H1 (cell line): ENCODE measurements around the gene RNF8. TPM values are rescaled to one million over a fixed set of nuclear protein-coding genes. Genes with fewer than 3 reads are reported as not detected.
A peak's percentile ranks its signal among the peaks of the same experiment; 100 is the strongest.

ENCODE experiments used
- CTCF ChIA-PET: fragments of 300-600 bp; sonication (Branson Sonifier 250); formaldehyde crosslinking; loops from one replicate; lab custom pipeline; 2021; ENCODE audit not compliant: partially characterized antibody; lab: Charles Lee
- POLR2A ChIA-PET: fragments of 300-600 bp; sonication (Branson Sonifier 250); formaldehyde crosslinking; loops from one replicate; lab custom pipeline; 2021; ENCODE audit warnings: inconsistent platforms; ENCODE audit not compliant: partially characterized antibody; lab: Charles Lee
- DNase-seq, 2 experiments: peaks; one replicate each; pipeline versions ENCODE4 v3.0.0 to v3.0.0-alpha.2; 2010 to 2022; ENCODE audit warnings: low spot score in 2 of 2, low read depth in 1 of 2, mixed read lengths in 1 of 2
- FAIRE-seq: peaks from 2 replicates; lab custom pipeline; 2011; peaks lifted over from hg19 to GRCh38; lab: Jason Lieb, UNC
- H2AFZ ChIP-seq: 2 replicates; pipeline ENCODE4 v1.8.1; 2012; ENCODE audit warnings: low read length, inconsistent platforms
- H2AK5ac ChIP-seq: 2 replicates; pipeline ENCODE4 v1.6.1; 2013; ENCODE audit warnings: low read depth, low read length
- H2BK120ac ChIP-seq: replicated peaks from 2 replicates; pipeline ENCODE3; 2013; ENCODE audit warnings: low read depth, low read length, inconsistent platforms
- H2BK12ac ChIP-seq: 2 replicates; pipeline ENCODE4 v1.6.1; 2013; ENCODE audit warnings: low read depth, low read length
- H2BK15ac ChIP-seq: 2 replicates; pipeline ENCODE4 v1.6.1; 2013; ENCODE audit warnings: low read length
- H2BK20ac ChIP-seq: 2 replicates; pipeline ENCODE4 v1.6.1; 2013; ENCODE audit warnings: low read length
- H2BK5ac ChIP-seq: 2 replicates; pipeline ENCODE4 v1.6.1; 2013; ENCODE audit warnings: low read depth, low read length
- H3K14ac ChIP-seq: 2 replicates; pipeline ENCODE4 v1.6.1; 2013; ENCODE audit warnings: inconsistent platforms; ENCODE audit not compliant: insufficient read length
- H3K18ac ChIP-seq: 2 replicates; pipeline ENCODE4 v1.6.1; 2013; ENCODE audit warnings: low read length; ENCODE audit errors: extremely low read depth
- H3K23ac ChIP-seq: 2 replicates; pipeline ENCODE4 v1.6.1; 2013; ENCODE audit warnings: inconsistent platforms; ENCODE audit not compliant: insufficient read length
- H3K23me2 ChIP-seq: 2 replicates; pipeline ENCODE4 v1.6.1; 2013; ENCODE audit warnings: low read depth, low read length
- H3K27ac ChIP-seq: 2 replicates; pipeline ENCODE4 v1.6.1; 2011; ENCODE audit warnings: low read depth, low read length, inconsistent platforms
- H3K27me3 ChIP-seq, 4 experiments: replicated peaks in 1 of 4; 1 replicate in 1 of 4; 2 replicates in 3 of 4; pipeline versions ENCODE4 v1.6.1 to v1.8.1; 2011 to 2013; ENCODE audit warnings: low read length in 3 of 4, mild to moderate bottlenecking in 3 of 4, inconsistent platforms in 2 of 4, mixed read lengths in 2 of 4, moderate library complexity in 1 of 4; ENCODE audit not compliant: control insufficient read depth in 3 of 4, insufficient read depth in 3 of 4; ENCODE audit errors: extremely low read depth in 1 of 4
- H3K36me3 ChIP-seq, 4 experiments: 2 replicates each; pipeline versions ENCODE4 v1.6.1 to v1.8.1; 2011 to 2013; ENCODE audit warnings: mild to moderate bottlenecking in 4 of 4, low read length in 3 of 4, moderate library complexity in 2 of 4, control low read depth in 1 of 4, inconsistent platforms in 1 of 4; ENCODE audit not compliant: insufficient read depth in 4 of 4, control insufficient read depth in 2 of 4
- H3K4ac ChIP-seq: replicated peaks from 2 replicates; pipeline ENCODE3; 2013; ENCODE audit warnings: low read length, low read depth, mixed read lengths, inconsistent platforms; ENCODE audit not compliant: insufficient read length
- H3K4me1 ChIP-seq, 4 experiments: replicated peaks in 1 of 4; 1 replicate in 1 of 4; 2 replicates in 3 of 4; pipeline versions ENCODE4 v1.6.1 to v1.8.1; 2011 to 2013; ENCODE audit warnings: low read length in 3 of 4, inconsistent platforms in 2 of 4, mixed read lengths in 1 of 4; ENCODE audit not compliant: insufficient read depth in 4 of 4, control insufficient read depth in 3 of 4
- H3K4me2 ChIP-seq, 2 experiments: 2 replicates each; pipeline versions ENCODE4 v1.6.1 to v1.8.1; 2011 to 2013; ENCODE audit warnings: low read depth in 2 of 2, low read length in 2 of 2, control low read depth in 1 of 2, inconsistent platforms in 1 of 2, mild to moderate bottlenecking in 1 of 2; ENCODE audit not compliant: insufficient read depth in 1 of 2
- H3K4me3 ChIP-seq, 4 experiments: fragments of 200-600, 300-600 bp in 1 of 4; sonication (generic), shearing (Covaris generic), sonication (Bioruptor Twin) in 1 of 4; 2 replicates each; pipeline versions ENCODE4 v1.5.1 to v1.8.1; 2011 to 2016; ENCODE audit warnings: low read length in 4 of 4, low read depth in 3 of 4, control low read depth in 2 of 4, inconsistent platforms in 2 of 4, mild to moderate bottlenecking in 2 of 4, mixed read lengths in 1 of 4, moderate library complexity in 1 of 4; ENCODE audit not compliant: insufficient read depth in 2 of 4; ENCODE audit errors: extremely low read depth in 1 of 4
- H3K56ac ChIP-seq: replicated peaks from 2 replicates; pipeline ENCODE3; 2013; ENCODE audit warnings: low read depth, mild to moderate bottlenecking, mixed read lengths, low read length, inconsistent platforms; ENCODE audit not compliant: insufficient read length
- H3K79me1 ChIP-seq: 2 replicates; pipeline ENCODE4 v1.6.1; 2013; ENCODE audit warnings: low read depth, low read length, control low read depth
- H3K79me2 ChIP-seq, 2 experiments: 2 replicates each; pipeline versions ENCODE4 v1.6.1 to v1.8.1; 2012 to 2013; ENCODE audit warnings: low read length in 2 of 2, mild to moderate bottlenecking in 2 of 2, inconsistent platforms in 1 of 2; ENCODE audit not compliant: insufficient read depth in 2 of 2, control insufficient read depth in 1 of 2
- H3K9ac ChIP-seq, 4 experiments: replicated peaks in 1 of 4; 1 replicate in 1 of 4; 2 replicates in 3 of 4; pipeline versions ENCODE4 v1.6.1 to v1.8.1; 2011 to 2013; ENCODE audit warnings: low read depth in 3 of 4, low read length in 3 of 4, control low read depth in 2 of 4, mild to moderate bottlenecking in 2 of 4, moderate library complexity in 2 of 4, inconsistent platforms in 1 of 4; ENCODE audit errors: extremely low read depth in 1 of 4
- H3K9me3 ChIP-seq, 2 experiments: 2 replicates each; pipeline versions ENCODE4 v1.6.1 to v1.8.1; 2012 to 2013; ENCODE audit warnings: mild to moderate bottlenecking in 2 of 2, moderate library complexity in 2 of 2, control low read depth in 1 of 2, inconsistent platforms in 1 of 2, low read depth in 1 of 2, low read length in 1 of 2, mixed read lengths in 1 of 2; ENCODE audit not compliant: insufficient read depth in 2 of 2
- H4K20me1 ChIP-seq, 2 experiments: replicated peaks in 1 of 2; 2 replicates each; pipeline versions ENCODE3 to v1.8.1; 2011 to 2013; ENCODE audit warnings: inconsistent platforms in 2 of 2, low read length in 2 of 2, mild to moderate bottlenecking in 1 of 2; ENCODE audit not compliant: insufficient read depth in 2 of 2, control insufficient read depth in 1 of 2
- H4K5ac ChIP-seq: 2 replicates; pipeline ENCODE4 v1.6.1; 2013; ENCODE audit warnings: low read length, low read depth, mixed read lengths, inconsistent platforms; ENCODE audit not compliant: insufficient read length
- H4K8ac ChIP-seq: 2 replicates; pipeline ENCODE4 v1.8.0; 2013; ENCODE audit warnings: mild to moderate bottlenecking, moderate library complexity, low read length, inconsistent platforms; ENCODE audit not compliant: insufficient read depth; ENCODE audit errors: extremely low read depth
- H4K91ac ChIP-seq: replicated peaks from 2 replicates; pipeline ENCODE3; 2013; ENCODE audit warnings: low read length, mixed read lengths, inconsistent platforms; ENCODE audit not compliant: insufficient read length
- ATF2 ChIP-seq: IDR thresholded peaks from 2 replicates; pipeline ENCODE4 v1.6.1; 2012; ENCODE audit warnings: low read length, inconsistent platforms
- GTF2F1 ChIP-seq: IDR thresholded peaks from 2 replicates; pipeline ENCODE4 v1.6.1; 2012; ENCODE audit warnings: low read depth, low read length, improper control_type of control experiment, borderline replicate concordance
- JUND ChIP-seq: IDR thresholded peaks from 2 replicates; pipeline ENCODE4 v1.6.1; 2011; ENCODE audit warnings: mild to moderate bottlenecking, improper control_type of control experiment, low read length
- SIRT6 ChIP-seq: IDR thresholded peaks from one replicate; pipeline ENCODE4 v1.7.1; 2012; ENCODE audit warnings: low read length, inconsistent platforms
- SP4 ChIP-seq: IDR thresholded peaks from 2 replicates; pipeline ENCODE4 v1.6.1; 2012; ENCODE audit warnings: low read length, inconsistent platforms
- TAF7 ChIP-seq: optimal IDR thresholded peaks from 2 replicates; pipeline ENCODE3; 2011; ENCODE audit warnings: low read depth, mild to moderate bottlenecking, inconsistent platforms, low read length, moderate library complexity, borderline replicate concordance
- WGBS, 2 experiments: shearing (Covaris generic) in 1 of 2; methylation state at CpG; one replicate each; pipeline versions ENCODE4 v1.1.6 to v1.1.7; 2013 to 2015; ENCODE audit warnings: low lambda C conversion rate in 2 of 2, mixed read lengths in 2 of 2, inconsistent platforms in 1 of 2, low coverage in 1 of 2, missing lambda C conversion rate in 1 of 2; ENCODE audit not compliant: insufficient replicate concordance in 2 of 2, insufficient coverage in 1 of 2, insufficient read length in 1 of 2; ENCODE audit errors: extremely low coverage in 1 of 2, missing lambda C conversion rate in 1 of 2; 5-methylcytosine and 5-hydroxymethylcytosine counted together
- long read RNA-seq, 2 experiments: library from RNA in 1 of 2; library from capped mRNA in 1 of 2; stranded (forward); transcript quantifications; one replicate each; pipeline ENCODE4 v2.0.0, GENCODE V29; 2021; ENCODE audit warnings: inconsistent platforms in 1 of 2
- polyA minus RNA-seq, 3 experiments: library from RNA; depleted of rRNA, polyadenylated mRNA; stranded (reverse); fragments of >200 nt; gene quantifications; 1 replicate in 2 of 3; 2 replicates in 1 of 3; pipeline ENCODE4 v1.2.3, GENCODE V29; 2011
- polyA plus RNA-seq, 7 experiments: library from polyadenylated mRNA; depleted of rRNA in 3 of 7; stranded (reverse) in 5 of 7; unstranded in 2 of 7; fragments of >200 nt in 5 of 7; fragments of 200-250 nt in 2 of 7; gene quantifications; 1 replicate in 5 of 7; 2 replicates in 1 of 7; 4 replicates in 1 of 7; pipeline versions ENCODE4 v1.2.1 to v1.2.3, GENCODE V29; 2011 to 2013; ENCODE audit warnings: missing spikeins in 2 of 7, mixed read lengths in 2 of 7
- total RNA-seq: library from RNA; stranded (reverse); fragmentation: NEBNext Ultra II Directional; extraction: Animal tissue kit (Norgen Biotek cat#: 25700); gene quantifications from 2 replicates; pipeline ENCODE4 v1.2.1, GENCODE V29; 2021

The RNF8 gene
- 44.7 and 46.2 TPM in 2 replicates for total RNA-seq
- 15.8 and 20.3 TPM in 2 replicates for polyA plus RNA-seq (2011; rRNA removed)
- 30.1 TPM for polyA plus RNA-seq (2011; cell fraction: cytosol; rRNA removed)
- 17.9 TPM for polyA plus RNA-seq (2011; cell fraction: nucleus; rRNA removed)
- 32.2 to 43.2 TPM (median 35.0 TPM) in 4 replicates for polyA plus RNA-seq (2012, experiment 1 of 2)
- 9.6 TPM for polyA plus RNA-seq (2012, experiment 2 of 2)
- 27.2 TPM for polyA plus RNA-seq (2013, experiment 1 of 2)
- 27.9 TPM for polyA plus RNA-seq (2013, experiment 2 of 2)
- polyA minus RNA-seq (2011; rRNA and poly(A)+ RNA removed), result 8.6 and 9.5 TPM in 2 replicates
- polyA minus RNA-seq (2011; cell fraction: cytosol; rRNA and poly(A)+ RNA removed), result 14.5 TPM
- 10.6 TPM for polyA minus RNA-seq (2011; cell fraction: nucleus; rRNA and poly(A)+ RNA removed)
- long read RNA-seq, experiment 1, full-length matches to known transcripts, result 7 of 41 reads
- long read RNA-seq, experiment 1, partial matches to known transcripts, result 29 of 41 reads
- long read RNA-seq, experiment 1, other reads (novel, unspliced or antisense), result 5 of 41 reads
- long read RNA-seq, experiment 2, full-length matches to known transcripts, result 23 of 43 reads
- long read RNA-seq, experiment 2, partial matches to known transcripts, result 8 of 43 reads
- long read RNA-seq, experiment 2, other reads (novel, unspliced or antisense), result 12 of 43 reads

- Histone ChIP-seq H3K27ac (peak within 1 kb of the TSS; percentile 36; the same call in 1 of the 2 replicates), H3K79me2 (peaks cover 5 to 41% of the 10 kb centered on the region in 2 experiments; a peak in 3 of 4 replicates), H4K8ac (peak within 1 kb of the TSS; percentile 85), H4K91ac (peak within 1 kb of the TSS; percentile 85), H3K18ac (peak within 1 kb of the TSS; percentile 81), H3K23me2 (peaks cover 4% of the 10 kb centered on the region; the same call in 1 of the 2 replicates), H4K5ac (peak within 1 kb of the TSS; percentile 77), H2AK5ac (no peak within 1 kb of the TSS), H3K27me3 (no peaks in the 10 kb centered on the region; a peak in 1 of 7 replicates), H2BK12ac (no peak within 1 kb of the TSS; the same call in 1 of the 2 replicates), H4K20me1 (peaks cover 0 to 2% of the 10 kb centered on the region in 2 experiments), H3K4me3 (peak within 1 kb of the TSS; percentile 81 to 96 (median 88)), H2BK120ac (no peak within 1 kb of the TSS), H2BK15ac (peak within 1 kb of the TSS; percentile 88; the same call in 1 of the 2 replicates), H2BK5ac (peak within 1 kb of the TSS; percentile 74; the same call in 1 of the 2 replicates), H3K9me3 (no peaks in the 10 kb centered on the region), H3K9ac (peak within 1 kb of the TSS; percentile 65 to 76 (median 70)), H3K14ac (no peak within 1 kb of the TSS), H3K56ac (peak within 1 kb of the TSS; percentile 42), H3K36me3 (no peaks in the 10 kb centered on the region), H2AFZ (peak within 1 kb of the TSS; percentile 54), H2BK20ac (no peak within 1 kb of the TSS), H3K4me2 (peak within 1 kb of the TSS; percentile 66 to 99), H3K79me1 (peaks cover 4% of the 10 kb centered on the region), H3K23ac (no peak within 1 kb of the TSS), H3K4me1 (peaks cover 0 to 3% (median 3%) of the 10 kb centered on the region in 4 experiments; a peak in 4 of 7 replicates), H3K4ac (no peak within 1 kb of the TSS)
- CTCF ChIA-PET, result interaction anchor here (0.6 kb wide), 1 partner anchor 571 kb away, joined by 3 read pairs; no protein-coding TSS in a partner anchor
- POLR2A ChIA-PET, result interaction anchor here (0.7 to 1.5 kb wide), 6 partner anchors 16 to 302 kb away, joined by 3 to 6 read pairs (median 4); partner anchors contain the start of gene CMTR1
- no peak for FAIRE-seq
- peak; percentile 82 to 95 for DNase-seq
- WGBS, 2 experiments, result 1% methylated on average over 43 of the region's 54 CpGs; no CpG with 5 or more reads in 1 of the 2 experiments
- TF ChIP-seq SP4 (0 out of 2 replicates have a peak, but pooled peaks have one; percentile 48), SIRT6 (no peak), TAF7 (peak; percentile 40), JUND (no peak), GTF2F1 (no peak), ATF2 (no peak)
Observed at GRCh38 chr6:37353761-37354525, at the start of gene RNF8. TSS of gene RNF8 (plus strand) at chr6:37353983. CDS start at chr6:37354165, 182 bp downstream.
